HG02798 (cell line): ENCODE results near the gene TRAFD1.

Experiments
- ATAC-seq: cut with Tn5 transposase; IDR thresholded peaks from one replicate; pipeline ENCODE4 v1.9.1; 2021; ENCODE audit warnings: mild to moderate bottlenecking; ENCODE audit not compliant: unreplicated experiment, poor library complexity

The TRAFD1 gene

GRCh38 chr12:112194601-112195247, 69.4 kb downstream of the TRAFD1 start:
- ATAC-seq: no peak

- ATAC-seq: no peak
Observed at GRCh38 chr12:112196196-112196875, 71.0 kb downstream of the TRAFD1 start.

DNA sequence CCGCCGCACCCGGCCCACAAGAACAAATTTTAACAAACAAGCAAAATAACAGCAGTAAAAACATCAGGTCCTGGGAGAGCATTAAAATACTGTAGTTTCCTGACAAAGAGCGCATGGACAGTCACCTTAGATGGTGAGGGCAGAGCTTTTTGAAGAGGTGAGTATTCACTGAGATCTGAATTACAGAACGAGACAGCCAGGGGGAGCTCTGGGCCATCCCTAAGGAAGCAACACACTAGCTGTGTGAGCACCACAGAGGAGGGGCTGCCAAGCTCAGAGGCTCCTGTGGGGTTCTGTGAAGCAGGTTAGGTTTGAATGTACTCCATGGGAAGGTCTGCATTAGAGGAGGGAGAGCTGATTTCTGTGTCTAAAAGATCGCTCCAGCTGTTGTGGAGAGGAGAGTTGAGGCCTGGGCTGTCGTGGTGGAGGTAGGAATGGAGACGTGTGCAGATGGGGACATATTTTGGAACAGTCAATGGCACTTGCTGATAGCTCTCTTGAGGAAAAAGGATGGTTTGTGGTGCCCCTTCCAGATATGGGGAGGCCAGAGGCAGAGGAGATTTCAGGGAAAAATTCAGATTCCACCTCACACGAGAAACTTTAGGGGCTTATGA, 72.9 kb downstream of the TRAFD1 start:
- peak; percentile 39 for ATAC-seq

- ATAC-seq: no peak
Observed at GRCh38 chr12:112199136-112199535, 73.8 kb downstream of the TRAFD1 start.
